ENCODE results near the gene RNF208.

RNF208 gene

DNA sequence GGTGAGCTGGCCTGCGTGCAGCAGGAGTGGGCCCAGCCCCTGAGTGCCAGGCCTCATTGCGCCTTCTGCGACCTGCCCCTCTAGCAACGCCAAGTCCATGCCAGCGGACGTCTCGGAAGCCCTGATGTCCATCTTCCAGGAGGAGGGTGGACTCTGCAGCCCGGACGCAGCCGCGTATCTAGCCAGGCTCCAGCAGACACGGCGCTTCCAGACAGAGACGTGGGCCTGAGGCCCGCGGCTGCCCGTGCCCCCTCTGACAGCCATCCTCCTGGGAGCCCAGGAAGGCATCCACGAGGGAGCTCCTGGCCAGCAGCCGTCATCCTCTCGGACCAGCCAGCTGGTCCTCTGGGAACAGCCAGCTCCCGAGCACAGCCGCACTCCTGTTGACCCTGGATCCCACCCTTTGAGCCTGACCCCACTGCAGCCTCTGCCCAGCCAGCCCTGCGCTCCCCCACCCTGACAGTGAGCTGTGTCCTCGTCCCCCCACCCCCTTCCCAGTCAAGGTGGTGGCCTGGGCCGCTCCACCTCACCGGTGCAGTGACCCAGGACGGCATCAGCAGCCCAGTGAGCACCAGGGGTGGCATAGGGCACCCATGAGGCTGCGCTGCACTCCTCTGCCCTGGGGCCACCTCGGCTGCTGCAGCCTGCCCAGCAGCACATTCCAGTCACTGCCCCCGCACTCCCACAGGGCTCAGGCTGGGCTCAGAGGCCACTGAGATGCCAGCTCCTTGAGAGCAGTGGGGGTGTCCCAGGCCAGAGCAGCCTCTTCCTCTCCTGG is 5.7 kb downstream of the RNF208 start:
- DNase-seq (ENCODE audit: low read depth in 1 of 2, low spot score in 1 of 2), result no peak
- TF ChIP-seq, protein P1, sequence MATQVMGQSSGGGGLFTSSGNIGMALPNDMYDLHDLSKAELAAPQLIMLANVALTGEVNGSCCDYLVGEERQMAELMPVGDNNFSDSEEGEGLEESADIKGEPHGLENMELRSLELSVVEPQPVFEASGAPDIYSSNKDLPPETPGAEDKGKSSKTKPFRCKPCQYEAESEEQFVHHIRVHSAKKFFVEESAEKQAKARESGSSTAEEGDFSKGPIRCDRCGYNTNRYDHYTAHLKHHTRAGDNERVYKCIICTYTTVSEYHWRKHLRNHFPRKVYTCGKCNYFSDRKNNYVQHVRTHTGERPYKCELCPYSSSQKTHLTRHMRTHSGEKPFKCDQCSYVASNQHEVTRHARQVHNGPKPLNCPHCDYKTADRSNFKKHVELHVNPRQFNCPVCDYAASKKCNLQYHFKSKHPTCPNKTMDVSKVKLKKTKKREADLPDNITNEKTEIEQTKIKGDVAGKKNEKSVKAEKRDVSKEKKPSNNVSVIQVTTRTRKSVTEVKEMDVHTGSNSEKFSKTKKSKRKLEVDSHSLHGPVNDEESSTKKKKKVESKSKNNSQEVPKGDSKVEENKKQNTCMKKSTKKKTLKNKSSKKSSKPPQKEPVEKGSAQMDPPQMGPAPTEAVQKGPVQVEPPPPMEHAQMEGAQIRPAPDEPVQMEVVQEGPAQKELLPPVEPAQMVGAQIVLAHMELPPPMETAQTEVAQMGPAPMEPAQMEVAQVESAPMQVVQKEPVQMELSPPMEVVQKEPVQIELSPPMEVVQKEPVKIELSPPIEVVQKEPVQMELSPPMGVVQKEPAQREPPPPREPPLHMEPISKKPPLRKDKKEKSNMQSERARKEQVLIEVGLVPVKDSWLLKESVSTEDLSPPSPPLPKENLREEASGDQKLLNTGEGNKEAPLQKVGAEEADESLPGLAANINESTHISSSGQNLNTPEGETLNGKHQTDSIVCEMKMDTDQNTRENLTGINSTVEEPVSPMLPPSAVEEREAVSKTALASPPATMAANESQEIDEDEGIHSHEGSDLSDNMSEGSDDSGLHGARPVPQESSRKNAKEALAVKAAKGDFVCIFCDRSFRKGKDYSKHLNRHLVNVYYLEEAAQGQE (IDR thresholded peaks at IDR 0.05; ENCODE audit: insufficient replicate concordance, low read depth), result no peak
- TF ChIP-seq, protein P2, sequence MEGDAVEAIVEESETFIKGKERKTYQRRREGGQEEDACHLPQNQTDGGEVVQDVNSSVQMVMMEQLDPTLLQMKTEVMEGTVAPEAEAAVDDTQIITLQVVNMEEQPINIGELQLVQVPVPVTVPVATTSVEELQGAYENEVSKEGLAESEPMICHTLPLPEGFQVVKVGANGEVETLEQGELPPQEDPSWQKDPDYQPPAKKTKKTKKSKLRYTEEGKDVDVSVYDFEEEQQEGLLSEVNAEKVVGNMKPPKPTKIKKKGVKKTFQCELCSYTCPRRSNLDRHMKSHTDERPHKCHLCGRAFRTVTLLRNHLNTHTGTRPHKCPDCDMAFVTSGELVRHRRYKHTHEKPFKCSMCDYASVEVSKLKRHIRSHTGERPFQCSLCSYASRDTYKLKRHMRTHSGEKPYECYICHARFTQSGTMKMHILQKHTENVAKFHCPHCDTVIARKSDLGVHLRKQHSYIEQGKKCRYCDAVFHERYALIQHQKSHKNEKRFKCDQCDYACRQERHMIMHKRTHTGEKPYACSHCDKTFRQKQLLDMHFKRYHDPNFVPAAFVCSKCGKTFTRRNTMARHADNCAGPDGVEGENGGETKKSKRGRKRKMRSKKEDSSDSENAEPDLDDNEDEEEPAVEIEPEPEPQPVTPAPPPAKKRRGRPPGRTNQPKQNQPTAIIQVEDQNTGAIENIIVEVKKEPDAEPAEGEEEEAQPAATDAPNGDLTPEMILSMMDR (IDR thresholded peaks at IDR 0.05; ENCODE audit: insufficient read depth, low read length), result no peak
- no peak for TF ChIP-seq GABPA (IDR thresholded peaks at IDR 0.05; ENCODE audit: low read depth)
- TF ChIP-seq POLR2AphosphoS5 (IDR thresholded peaks at IDR 0.05; ENCODE audit: low read depth), result no peak
- no peak for TF ChIP-seq SPI1 (IDR thresholded peaks at IDR 0.05; ENCODE audit: borderline replicate concordance, low read depth)
- H3K27me3 ChIP-seq (ENCODE audit: insufficient read depth, poor library complexity, severe bottlenecking), result no peaks in the 10 kb centered on the region
- no peak overlapping the region for H3K27ac ChIP-seq (replicated peaks)
- no peak overlapping the region for H3K4me3 ChIP-seq (replicated peaks; ENCODE audit: insufficient read depth, low read length)

DNA sequence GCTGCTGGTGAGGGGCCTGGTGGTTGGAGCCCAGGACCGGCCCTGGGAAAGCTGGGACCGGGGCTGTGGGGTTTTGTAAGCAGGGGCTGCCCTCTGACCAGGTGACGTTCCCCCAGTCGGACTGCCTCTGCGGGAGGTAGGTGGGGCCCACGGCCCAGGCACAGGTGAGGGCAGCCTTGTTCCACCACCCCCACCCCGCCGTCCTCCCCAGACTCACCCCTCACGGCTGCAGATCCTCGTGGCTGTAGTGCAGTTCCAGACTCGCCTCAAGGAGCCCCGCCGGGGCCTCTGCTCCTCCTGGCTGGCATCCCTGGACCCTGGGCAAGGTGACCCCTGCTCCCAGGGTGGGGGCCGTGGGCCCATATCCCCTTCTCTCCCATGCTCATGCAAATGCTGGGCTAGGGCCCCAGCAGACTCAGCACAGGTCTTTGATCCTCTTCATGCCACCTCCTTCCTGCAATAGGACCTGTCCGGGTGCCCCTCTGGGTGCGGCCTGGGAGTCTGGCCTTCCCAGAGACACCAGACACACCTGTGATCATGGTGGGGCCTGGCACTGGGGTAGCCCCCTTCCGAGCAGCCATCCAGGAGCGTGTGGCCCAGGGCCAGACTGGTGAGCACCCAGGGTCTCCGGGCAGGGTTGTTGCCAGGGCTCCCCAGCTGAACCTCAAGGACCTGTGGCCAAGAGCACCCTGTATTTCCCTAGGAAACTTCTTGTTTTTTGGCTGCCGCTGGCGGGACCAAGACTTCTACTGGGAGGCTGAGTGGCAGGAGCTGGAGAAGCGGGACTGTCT is 6.6 kb downstream of the RNF208 start:
- no peak for DNase-seq (ENCODE audit: low read depth in 1 of 2, low spot score in 1 of 2)
- Histone ChIP-seq H3K27ac (replicated peaks) (no peak overlapping the region), H3K4me3 (replicated peaks; ENCODE audit: insufficient read depth, low read length) (no peak overlapping the region), H3K27me3 (ENCODE audit: insufficient read depth, poor library complexity, severe bottlenecking) (no peaks in the 10 kb centered on the region)
- TF ChIP-seq, protein P2 (IDR thresholded peaks at IDR 0.05; ENCODE audit: insufficient read depth, low read length), result no peak
- TF ChIP-seq POLR2AphosphoS5 (IDR thresholded peaks at IDR 0.05; ENCODE audit: low read depth) (no peak), GABPA (IDR thresholded peaks at IDR 0.05; ENCODE audit: low read depth) (no peak), SPI1 (IDR thresholded peaks at IDR 0.05; ENCODE audit: borderline replicate concordance, low read depth) (no peak)
- TF ChIP-seq, protein P1 (IDR thresholded peaks at IDR 0.05; ENCODE audit: insufficient replicate concordance, low read depth), result no peak

DNA sequence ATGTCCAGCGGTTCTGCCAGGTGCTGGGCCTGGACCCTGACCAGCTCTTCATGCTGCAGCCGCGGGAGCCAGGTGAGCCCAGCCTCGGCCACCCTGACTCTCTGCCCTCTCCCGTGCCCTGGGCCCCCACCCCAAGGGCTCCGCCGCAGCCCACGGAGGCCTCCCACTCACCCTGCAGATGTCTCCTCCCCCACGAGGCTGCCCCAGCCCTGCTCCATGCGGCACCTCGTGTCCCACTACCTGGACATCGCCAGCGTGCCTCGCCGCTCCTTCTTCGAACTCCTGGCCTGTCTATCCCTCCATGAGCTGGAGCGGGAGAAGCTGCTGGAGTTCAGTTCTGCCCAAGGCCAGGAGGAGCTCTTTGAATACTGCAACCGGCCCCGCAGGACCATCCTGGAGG is 7.4 kb downstream of the RNF208 start:
- H3K27ac ChIP-seq (replicated peaks), result no peak overlapping the region
- TF ChIP-seq GABPA (IDR thresholded peaks at IDR 0.05; ENCODE audit: low read depth), result no peak
- TF ChIP-seq POLR2AphosphoS5 (IDR thresholded peaks at IDR 0.05; ENCODE audit: low read depth), result 0 out of 2 replicates have a peak, but pooled peaks have one; percentile 5
- TF ChIP-seq, protein P2 (IDR thresholded peaks at IDR 0.05; ENCODE audit: insufficient read depth, low read length), result no peak
- DNase-seq (ENCODE audit: low read depth in 1 of 2, low spot score in 1 of 2), result no peak
- H3K4me3 ChIP-seq (replicated peaks; ENCODE audit: insufficient read depth, low read length), result no peak overlapping the region
- H3K27me3 ChIP-seq (ENCODE audit: insufficient read depth, poor library complexity, severe bottlenecking), result no peaks in the 10 kb centered on the region

All from HL-60 (cell line).